Endodermal cell (in vitro differentiated cells): ENCODE results near the gene ARMH1. TPM values are rescaled to one million over a fixed set of nuclear protein-coding genes. Genes with fewer than 3 reads are reported as not detected.
"Not testable (repeated sequence)": the region's sequence is repeated elsewhere in the genome, so short reads cannot be mapped to it uniquely, and the experiment has no call there.

ENCODE experiments used
- DNase-seq: peaks from one replicate; pipeline ENCODE4 v3.0.0-alpha.2; 2017
- H3K27ac ChIP-seq: 2 replicates; pipeline ENCODE4 v1.5.1; 2013; ENCODE audit warnings: mild to moderate bottlenecking, low read depth, low read length, moderate library complexity
- H3K27me3 ChIP-seq: 2 replicates; pipeline ENCODE4 v1.6.1; 2013; ENCODE audit warnings: mild to moderate bottlenecking, low read length, moderate library complexity; ENCODE audit not compliant: insufficient read depth, control insufficient read depth, poor library complexity, severe bottlenecking
- H3K36me3 ChIP-seq: 2 replicates; pipeline ENCODE4 v1.7.0; 2013; ENCODE audit warnings: mild to moderate bottlenecking, low read length, moderate library complexity; ENCODE audit not compliant: control insufficient read depth, insufficient read depth
- H3K4me1 ChIP-seq: one replicate; pipeline ENCODE4 v1.7.0; 2013; ENCODE audit warnings: low read length; ENCODE audit not compliant: control insufficient read depth, insufficient read depth
- H3K4me3 ChIP-seq: 2 replicates; pipeline ENCODE4 v1.5.1; 2013; ENCODE audit warnings: mild to moderate bottlenecking, low read length, moderate library complexity
- H3K9ac ChIP-seq: 2 replicates; pipeline ENCODE4 v1.6.1; 2013; ENCODE audit warnings: mild to moderate bottlenecking, low read length, moderate library complexity; ENCODE audit not compliant: poor library complexity, severe bottlenecking; ENCODE audit errors: extremely low read depth
- H3K9me3 ChIP-seq: 2 replicates; pipeline ENCODE4 v1.6.1; 2013; ENCODE audit warnings: mild to moderate bottlenecking, low read length, moderate library complexity; ENCODE audit not compliant: control insufficient read depth
- H3K27ac Mint-ChIP-seq: 2 replicates; pipeline ENCODE4 v1.8.0; 2020; ENCODE audit warnings: mixed read lengths
- H3K27me3 Mint-ChIP-seq: 2 replicates; pipeline ENCODE4 v1.8.0; 2021; ENCODE audit warnings: mild to moderate bottlenecking, mixed read lengths; ENCODE audit not compliant: insufficient read depth
- H3K36me3 Mint-ChIP-seq: 2 replicates; pipeline ENCODE4 v1.8.0; 2020; ENCODE audit warnings: low read depth, mixed read lengths
- H3K4me1 Mint-ChIP-seq: 2 replicates; pipeline ENCODE4 v1.8.0; 2020; ENCODE audit warnings: mixed read lengths
- H3K4me3 Mint-ChIP-seq: 2 replicates; pipeline ENCODE4 v1.8.0; 2020; ENCODE audit warnings: mild to moderate bottlenecking, moderate library complexity, mixed read lengths
- H3K9me3 Mint-ChIP-seq: 2 replicates; pipeline ENCODE4 v1.8.0; 2020; ENCODE audit warnings: mild to moderate bottlenecking, mixed read lengths
- CTCF ChIP-seq: fragments of 200-600 bp; sonication (generic); conservative IDR thresholded peaks from 2 replicates; pipeline ENCODE4 v1.5.0; 2021; ENCODE audit warnings: antibody characterized with exemption, mild to moderate bottlenecking
- WGBS, 2 experiments: methylation state at CpG; one replicate each; pipeline versions ENCODE4 v1.1.5 to v1.1.7; 2013; ENCODE audit warnings: missing lambda C conversion rate in 2 of 2, mixed read lengths in 1 of 2; ENCODE audit not compliant: insufficient coverage in 1 of 2, insufficient read length in 1 of 2; 5-methylcytosine and 5-hydroxymethylcytosine counted together
- total RNA-seq, 2 donors: library from RNA; stranded (reverse); fragmentation: NEBNext Ultra II Directional in 1 of 2; extraction: Animal tissue kit (Norgen Biotek cat#: 25700) in 1 of 2; gene quantifications; 2 replicates in 1 of 2; 3 replicates in 1 of 2; pipeline ENCODE4 v1.2.1, GENCODE V29; 2021

The ARMH1 gene
- total RNA-seq, 2 donors from 2014 or later, result 3.9 to 6.3 TPM

- Histone ChIP-seq H3K27ac (no peak overlapping the region), H3K4me3 (no peak overlapping the region), H3K27me3 (no peaks in the 10 kb centered on the region), H3K9me3 (no peaks in the 10 kb centered on the region), H3K36me3 (peaks cover 69% of the 10 kb centered on the region), H3K4me1 (no peaks in the 10 kb centered on the region), H3K9ac (no peak overlapping the region)
- DNase-seq, result no peak
- Mint-ChIP-seq H3K27ac (no peak overlapping the region), H3K36me3 (peaks cover 65% of the 10 kb centered on the region), H3K4me3 (no peak overlapping the region), H3K27me3 (no peaks in the 10 kb centered on the region), H3K4me1 (no peaks in the 10 kb centered on the region), H3K9me3 (no peaks in the 10 kb centered on the region)
- TF ChIP-seq CTCF, result no peak
- 93 to 100% methylated on average over 3 of the region's 3 CpGs for WGBS, 2 experiments
Measured at GRCh38 chr1:44760876-44761275, 86.4 kb downstream of the ARMH1 start.

GRCh38 chr1:44766421-44766820, 91.9 kb downstream of the ARMH1 start:
- not testable (repeated sequence) for H3K4me1 Mint-ChIP-seq, H3K4me1 ChIP-seq, H3K9ac ChIP-seq, DNase-seq, H3K4me3 Mint-ChIP-seq, H3K9me3 Mint-ChIP-seq, H3K27ac ChIP-seq, H3K9me3 ChIP-seq, H3K27me3 ChIP-seq, H3K4me3 ChIP-seq, H3K27ac Mint-ChIP-seq, H3K27me3 Mint-ChIP-seq
- peaks cover 38% of the 10 kb centered on the region for H3K36me3 ChIP-seq
- 96 to 97% methylated on average over 6 of the region's 6 CpGs for WGBS, 2 experiments
- H3K36me3 Mint-ChIP-seq, result peaks cover 42% of the 10 kb centered on the region

Other genes starting within 250 kb of the ARMH1 start
- gene TMEM53, start 233 bp upstream of the ARMH1 start, total RNA-seq, result 10 to 100 TPM; 10.2 to 10.8 TPM
- not detected for gene RNU5D-1, start 56.5 kb downstream of the ARMH1 start, total RNA-seq
- 10 to 100 TPM; 42.0 to 72.7 TPM for gene KIF2C, start 65.1 kb downstream of the ARMH1 start, total RNA-seq
- gene RPS8, start 100.8 kb downstream of the ARMH1 start, total RNA-seq, result 1,000 to 10,000 TPM; 2,014 to 2,050 TPM
- 1 to 10 TPM; 1.6 to 2.3 TPM for gene BEST4, start 113.5 kb downstream of the ARMH1 start, total RNA-seq
- 1 to 10 TPM; 3.3 to 9.0 TPM for gene PLK3, start 125.7 kb downstream of the ARMH1 start, total RNA-seq
- gene DYNLT4, start 132.6 kb downstream of the ARMH1 start, total RNA-seq, result under 1 TPM in 1 of 2 donors, not detected in 1; 0.64 TPM
- 1 to 10 TPM; 7.4 to 7.9 TPM for gene BTBD19, start 133.8 kb downstream of the ARMH1 start, total RNA-seq
- gene PTCH2, start 168.5 kb downstream of the ARMH1 start, total RNA-seq, result 1 to 10 TPM; 1.5 to 1.6 TPM